HCT116 (cell line): ENCODE results near the gene ZBTB20. TPM values are rescaled to one million over a fixed set of nuclear protein-coding genes. Genes with fewer than 3 reads are reported as not detected.

Experiments
- ATAC-seq: fragments of 200-7000 bp; cut with Tn5 transposase; 2 replicates; pipeline ENCODE4 v1.9.1; 2020; ENCODE audit warnings: mild to moderate bottlenecking, moderate library complexity
- BruUV-seq: library from RNA; stranded (reverse); fragments of 400-500 nt; replicated peaks from 2 replicates; lab custom pipeline; 2021; lab: Mats Ljungman, UMichigan
- CTCF ChIA-PET: fragments of 300-600 bp; sonication (Branson Sonifier 250); formaldehyde crosslinking; loops from one replicate; lab custom pipeline; 2021; ENCODE audit warnings: antibody characterized with exemption; lab: Charles Lee
- POLR2A ChIA-PET: fragments of 300-600, 350-600 bp; sonication (Branson Sonifier 250); formaldehyde crosslinking; loops from one replicate; lab custom pipeline; 2021; ENCODE audit warnings: antibody characterized with exemption; lab: Charles Lee
- RAD21 ChIA-PET, 2 experiments: fragments of 300-600 bp; sonication (Branson Sonifier 250); formaldehyde crosslinking; loops; one replicate each; lab custom pipeline; 2023; ENCODE audit warnings: low total read pairs in 2 of 2; ENCODE audit not compliant: uncharacterized antibody in 2 of 2, unreplicated experiment in 2 of 2, low non-redundant PET in 1 of 2; lab: Charles Lee
- DNase-seq: peaks from one replicate; pipeline ENCODE4 v3.0.0-alpha.2; 2010; ENCODE audit warnings: low read depth, low spot score
- H2AFZ ChIP-seq: fragments of 200-600 bp; shearing (Covaris generic), sonication (generic); 2 replicates; pipeline ENCODE4 v1.6.1; 2017; ENCODE audit warnings: low read depth, mixed run types, mixed read lengths, antibody characterized with exemption, low read length; ENCODE audit not compliant: poor library complexity, severe bottlenecking
- H3K27ac ChIP-seq: 2 replicates; pipeline ENCODE4 v1.5.1; 2012; ENCODE audit warnings: low read depth, low read length
- H3K27me3 ChIP-seq: fragments of 200-600 bp; sonication (generic); 2 replicates; pipeline ENCODE4 v1.6.1; 2016; ENCODE audit warnings: mixed run types, low read length, mixed read lengths; ENCODE audit not compliant: insufficient read depth
- H3K36me3 ChIP-seq, 2 experiments: fragments of 200-500 bp in 1 of 2; fragments of 200-600 bp in 1 of 2; sonication (Bioruptor generic) in 1 of 2; sonication (generic) in 1 of 2; 2 replicates each; pipeline versions ENCODE4 v1.5.1 to v1.6.1; 2014 to 2016; ENCODE audit warnings: low read length in 2 of 2, inconsistent platforms in 1 of 2, mixed read lengths in 1 of 2, mixed run types in 1 of 2; ENCODE audit not compliant: insufficient read depth in 2 of 2, control insufficient read depth in 1 of 2
- H3K4me1 ChIP-seq, 2 experiments: fragments of 200-600 bp in 1 of 2; sonication (generic) in 1 of 2; 2 replicates each; pipeline versions ENCODE4 v1.5.1 to v1.6.1; 2012 to 2017; ENCODE audit warnings: low read length in 2 of 2, inconsistent platforms in 1 of 2, mild to moderate bottlenecking in 1 of 2, mixed read lengths in 1 of 2, mixed run types in 1 of 2, moderate library complexity in 1 of 2; ENCODE audit not compliant: insufficient read depth in 2 of 2, control insufficient read depth in 1 of 2
- H3K4me2 ChIP-seq: fragments of 200-600 bp; sonication (generic); 2 replicates; pipeline ENCODE4 v1.6.1; 2017; ENCODE audit warnings: mixed run types, low read length, mixed read lengths
- H3K4me3 ChIP-seq, 2 experiments: fragments of 200-600 bp in 1 of 2; sonication (generic) in 1 of 2; replicated peaks in 1 of 2; 2 replicates each; pipeline ENCODE4 v1.5.1; 2011 to 2016; ENCODE audit warnings: low read length in 2 of 2, control low read depth in 1 of 2, low read depth in 1 of 2, mild to moderate bottlenecking in 1 of 2, mixed read lengths in 1 of 2, mixed run types in 1 of 2
- H3K79me2 ChIP-seq: fragments of 200-600 bp; sonication (generic); 2 replicates; pipeline ENCODE4 v1.6.1; 2017; ENCODE audit warnings: mild to moderate bottlenecking, mixed run types, low read length, moderate library complexity, mixed read lengths; ENCODE audit not compliant: insufficient read depth
- H3K9ac ChIP-seq: fragments of 200-600 bp; sonication (generic); 2 replicates; pipeline ENCODE4 v1.6.1; 2016; ENCODE audit warnings: low read length, mixed read lengths
- H3K9me2 ChIP-seq: fragments of 200-600 bp; sonication (generic), shearing (Covaris generic); 2 replicates; pipeline ENCODE4 v1.6.1; 2017; ENCODE audit warnings: mixed run types, mild to moderate bottlenecking, moderate library complexity; ENCODE audit not compliant: insufficient read depth
- H3K9me3 ChIP-seq, 2 experiments: fragments of 200-500 bp in 1 of 2; fragments of 200-600 bp in 1 of 2; sonication (Bioruptor generic) in 1 of 2; sonication (generic) in 1 of 2; 2 replicates each; pipeline ENCODE4 v1.6.1; 2014 to 2017; ENCODE audit warnings: low read length in 2 of 2, mixed read lengths in 2 of 2, inconsistent platforms in 1 of 2, low read depth in 1 of 2, mild to moderate bottlenecking in 1 of 2, mixed run types in 1 of 2, moderate library complexity in 1 of 2; ENCODE audit not compliant: control insufficient read depth in 1 of 2, insufficient read depth in 1 of 2
- H4K20me1 ChIP-seq: fragments of 200-600 bp; sonication (generic), shearing (Covaris generic); 2 replicates; pipeline ENCODE4 v1.6.1; 2017; ENCODE audit warnings: mixed run types, mild to moderate bottlenecking, moderate library complexity; ENCODE audit not compliant: insufficient read depth
- CBX3 ChIP-seq: IDR thresholded peaks from 2 replicates; pipeline ENCODE4 v1.6.1; 2012; ENCODE audit warnings: low read depth
- CEBPB ChIP-seq: IDR thresholded peaks from 2 replicates; pipeline ENCODE4 v1.6.1; 2012; ENCODE audit warnings: low read depth
- EGR1 ChIP-seq: IDR thresholded peaks from 2 replicates; pipeline ENCODE4 v1.6.1; 2012; ENCODE audit warnings: low read depth
- ELF1 ChIP-seq: IDR thresholded peaks from 2 replicates; pipeline ENCODE4 v1.6.1; 2012; ENCODE audit warnings: low read depth, borderline replicate concordance
- EZH2 ChIP-seq: fragments of 200-600 bp; sonication (generic); IDR thresholded peaks from 2 replicates; pipeline ENCODE4 v1.6.1; 2017; ENCODE audit warnings: antibody characterized with exemption, mixed run types
- EZH2phosphoT487 ChIP-seq: fragments of 200-600 bp; IDR thresholded peaks from 2 replicates; pipeline ENCODE4 v1.6.1; 2018; ENCODE audit warnings: antibody characterized with exemption, borderline replicate concordance
- FOSL1 ChIP-seq: IDR thresholded peaks from 2 replicates; pipeline ENCODE4 v1.6.1; 2012; ENCODE audit warnings: low read depth
- POLR2A ChIP-seq: IDR thresholded peaks from 2 replicates; pipeline ENCODE4 v1.7.0; 2011; ENCODE audit warnings: borderline replicate concordance; ENCODE audit not compliant: insufficient read depth, insufficient read length; ENCODE audit errors: extremely low read depth
- POLR2AphosphoS5 ChIP-seq: IDR thresholded peaks from 2 replicates; pipeline ENCODE4 v1.6.1; 2011; ENCODE audit warnings: mild to moderate bottlenecking, low read depth, low read length, moderate library complexity
- RAD21 ChIP-seq: IDR thresholded peaks from 2 replicates; pipeline ENCODE4 v1.6.1; 2012; ENCODE audit warnings: low read depth, mild to moderate bottlenecking
- SP1 ChIP-seq: IDR thresholded peaks from 2 replicates; pipeline ENCODE4 v1.6.1; 2012; ENCODE audit warnings: low read depth
- YY1 ChIP-seq: IDR thresholded peaks from 2 replicates; pipeline ENCODE4 v1.6.1; 2011; ENCODE audit warnings: low read length, low read depth, moderate library complexity, mild to moderate bottlenecking; ENCODE audit not compliant: insufficient replicate concordance; ENCODE audit errors: extremely low read depth
- ZFX ChIP-seq: fragments of 450-650 bp; IDR thresholded peaks from 2 replicates; pipeline ENCODE4 v1.6.1; 2017
- ZNF274 ChIP-seq: fragments of 200-500 bp; sonication (Bioruptor generic); IDR thresholded peaks from 2 replicates; pipeline ENCODE4 v1.6.1; 2014; ENCODE audit warnings: mild to moderate bottlenecking, low read depth, low read length, inconsistent platforms
- intact Hi-C: fragments of 100-400 bp; cut with micrococcal nuclease; formaldehyde crosslinking; loops from 2 replicates; pipeline ENCODE4 v1.10.0; 2022
- total RNA-seq: library from RNA; stranded (reverse); gene quantifications from one replicate; pipeline ENCODE4 v1.2.1, GENCODE V29; 2021; ENCODE audit not compliant: unreplicated experiment
- TF ChIP-seq, protein P1 (sequence below): IDR thresholded peaks from 2 replicates; pipeline ENCODE4 v1.6.1; 2012
- TF ChIP-seq, protein P2 (sequence below): IDR thresholded peaks from 2 replicates; pipeline ENCODE4 v1.6.1; 2012; ENCODE audit warnings: low read depth

The ZBTB20 gene
- total RNA-seq, 1 experiment from 2014 or later = 42.1 TPM

DNA sequence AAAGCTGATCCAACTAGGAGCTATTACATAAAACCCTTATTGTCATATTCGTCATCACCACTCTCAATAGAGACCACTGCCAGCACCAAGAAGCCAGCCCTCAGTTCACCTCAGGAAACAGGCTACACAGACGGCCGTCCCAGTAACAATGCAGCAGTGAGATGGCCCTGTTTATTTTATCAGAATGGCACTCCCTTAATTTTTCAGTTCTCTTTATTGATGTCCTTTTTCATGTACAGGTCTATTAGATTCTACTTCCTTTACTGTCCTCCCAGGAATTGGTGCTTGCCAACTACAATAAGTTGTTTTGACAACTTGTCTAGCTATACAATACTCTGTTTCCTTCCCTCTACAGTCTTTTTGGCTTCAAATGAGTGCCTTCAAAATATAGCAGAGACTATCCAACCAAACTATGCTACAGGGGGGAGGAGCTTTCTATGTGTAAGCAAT lies 272.5 kb downstream of the ZBTB20 start (continued):
- TF ChIP-seq EGR1 (no peak), POLR2AphosphoS5 (no peak), RAD21 (no peak), FOSL1 (no peak), EZH2phosphoT487 (no peak), EZH2 (no peak), POLR2A (no peak), SP1 (no peak)
- TF ChIP-seq, protein P1, sequence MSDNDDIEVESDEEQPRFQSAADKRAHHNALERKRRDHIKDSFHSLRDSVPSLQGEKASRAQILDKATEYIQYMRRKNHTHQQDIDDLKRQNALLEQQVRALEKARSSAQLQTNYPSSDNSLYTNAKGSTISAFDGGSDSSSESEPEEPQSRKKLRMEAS = no peak

DNA sequence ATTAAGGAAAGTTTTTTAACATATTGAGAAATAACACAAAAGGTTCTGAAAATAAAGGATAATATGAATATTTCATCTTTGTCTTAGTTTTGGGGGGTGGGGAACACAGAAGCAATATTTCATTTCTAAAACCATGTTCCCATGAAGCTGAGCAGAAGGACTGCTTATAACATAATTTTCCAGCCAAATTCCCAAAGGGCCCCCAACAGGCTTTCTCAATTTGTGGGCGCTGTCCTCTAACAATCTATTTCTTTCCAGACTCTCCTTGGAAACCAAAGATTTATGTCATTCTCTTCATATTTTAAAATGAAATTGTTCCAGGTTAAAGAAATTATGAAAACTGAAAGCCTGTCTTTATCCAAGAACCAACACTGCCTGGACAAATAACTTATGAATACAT lies 273.5 kb downstream of the ZBTB20 start:
- H3K4me2 ChIP-seq = no peak overlapping the region
- DNase-seq (no peak), ATAC-seq (no peak)
- no peak overlapping the region for H2AFZ ChIP-seq
- no peaks in the 10 kb centered on the region for H3K9me2 ChIP-seq
- no peaks in the 10 kb centered on the region for H3K79me2 ChIP-seq
- no peaks in the 10 kb centered on the region for H4K20me1 ChIP-seq
- H3K27me3 ChIP-seq = no peaks in the 10 kb centered on the region
- intact Hi-C loops = loop anchor here (5.0 kb wide), 1 partner anchor 491 kb away; no protein-coding TSS in a partner anchor
- CTCF ChIA-PET = no interaction called here
- H3K9ac ChIP-seq = no peak overlapping the region
- no peaks in the 10 kb centered on the region for H3K36me3 ChIP-seq
- no peaks in the 10 kb centered on the region for H3K9me3 ChIP-seq
- no peak overlapping the region for H3K4me3 ChIP-seq
- RAD21 ChIA-PET = no interaction called here
- POLR2A ChIA-PET = no interaction called here
- TF ChIP-seq CBX3 = no peak
- no peak for TF ChIP-seq POLR2AphosphoS5
- TF ChIP-seq CEBPB = no peak
- no peak for TF ChIP-seq POLR2A
- no peak for TF ChIP-seq ELF1
- TF ChIP-seq EGR1 = no peak
- TF ChIP-seq, protein P2, sequence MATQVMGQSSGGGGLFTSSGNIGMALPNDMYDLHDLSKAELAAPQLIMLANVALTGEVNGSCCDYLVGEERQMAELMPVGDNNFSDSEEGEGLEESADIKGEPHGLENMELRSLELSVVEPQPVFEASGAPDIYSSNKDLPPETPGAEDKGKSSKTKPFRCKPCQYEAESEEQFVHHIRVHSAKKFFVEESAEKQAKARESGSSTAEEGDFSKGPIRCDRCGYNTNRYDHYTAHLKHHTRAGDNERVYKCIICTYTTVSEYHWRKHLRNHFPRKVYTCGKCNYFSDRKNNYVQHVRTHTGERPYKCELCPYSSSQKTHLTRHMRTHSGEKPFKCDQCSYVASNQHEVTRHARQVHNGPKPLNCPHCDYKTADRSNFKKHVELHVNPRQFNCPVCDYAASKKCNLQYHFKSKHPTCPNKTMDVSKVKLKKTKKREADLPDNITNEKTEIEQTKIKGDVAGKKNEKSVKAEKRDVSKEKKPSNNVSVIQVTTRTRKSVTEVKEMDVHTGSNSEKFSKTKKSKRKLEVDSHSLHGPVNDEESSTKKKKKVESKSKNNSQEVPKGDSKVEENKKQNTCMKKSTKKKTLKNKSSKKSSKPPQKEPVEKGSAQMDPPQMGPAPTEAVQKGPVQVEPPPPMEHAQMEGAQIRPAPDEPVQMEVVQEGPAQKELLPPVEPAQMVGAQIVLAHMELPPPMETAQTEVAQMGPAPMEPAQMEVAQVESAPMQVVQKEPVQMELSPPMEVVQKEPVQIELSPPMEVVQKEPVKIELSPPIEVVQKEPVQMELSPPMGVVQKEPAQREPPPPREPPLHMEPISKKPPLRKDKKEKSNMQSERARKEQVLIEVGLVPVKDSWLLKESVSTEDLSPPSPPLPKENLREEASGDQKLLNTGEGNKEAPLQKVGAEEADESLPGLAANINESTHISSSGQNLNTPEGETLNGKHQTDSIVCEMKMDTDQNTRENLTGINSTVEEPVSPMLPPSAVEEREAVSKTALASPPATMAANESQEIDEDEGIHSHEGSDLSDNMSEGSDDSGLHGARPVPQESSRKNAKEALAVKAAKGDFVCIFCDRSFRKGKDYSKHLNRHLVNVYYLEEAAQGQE = no peak
- no peak for TF ChIP-seq ZFX
- TF ChIP-seq ZNF274 = no peak
- no peak for TF ChIP-seq YY1
- H3K4me1 ChIP-seq = peaks cover 14 to 25% of the 10 kb centered on the region in 2 experiments
- no TSS peak for BruUV-seq
- H3K27ac ChIP-seq = no peak overlapping the region
